SU-DHL-6 (cell line): ENCODE measurements around the gene MAP2K1.

Source experiments
- H2AFZ ChIP-seq: fragments of 200-600 bp; sonication (generic); 2 replicates; pipeline ENCODE4 v1.6.1; 2014; ENCODE audit warnings: low read depth, mild to moderate bottlenecking, moderate library complexity, mixed read lengths, antibody characterized with exemption, low read length; ENCODE audit not compliant: severe bottlenecking
- H3F3A ChIP-seq: fragments of 200-600 bp; shearing (Covaris generic); 2 replicates; pipeline ENCODE4 v1.6.0; 2016; ENCODE audit warnings: antibody characterized with exemption, mild to moderate bottlenecking; ENCODE audit not compliant: insufficient read depth
- H3K27ac ChIP-seq: fragments of 200-600 bp; sonication (generic); 2 replicates; pipeline ENCODE4 v1.5.1; 2016; ENCODE audit warnings: low read depth, mild to moderate bottlenecking, low read length, moderate library complexity, mixed read lengths
- H3K27me3 ChIP-seq: fragments of 200-600 bp; sonication (generic), shearing (Covaris generic); 2 replicates; pipeline ENCODE4 v1.6.0; 2014; ENCODE audit warnings: mild to moderate bottlenecking, low read length
- H3K36me3 ChIP-seq: fragments of 200-600 bp; sonication (generic); 2 replicates; pipeline ENCODE4 v1.6.1; 2014; ENCODE audit warnings: mild to moderate bottlenecking, low read length, mixed read lengths
- H3K4me2 ChIP-seq: fragments of 300-600, 200-600 bp; shearing (Covaris generic), sonication (generic); 2 replicates; pipeline ENCODE4 v1.6.0; 2014; ENCODE audit warnings: low read length, low read depth, mild to moderate bottlenecking; ENCODE audit not compliant: poor library complexity, severe bottlenecking
- H3K4me3 ChIP-seq: fragments of 200-600 bp; sonication (generic); 2 replicates; pipeline ENCODE4 v1.5.1; 2014; ENCODE audit warnings: antibody characterized with exemption, low read length, mild to moderate bottlenecking, mixed read lengths; ENCODE audit not compliant: insufficient read depth, poor library complexity, severe bottlenecking
- H3K79me2 ChIP-seq: fragments of 200-600 bp; sonication (generic); 2 replicates; pipeline ENCODE4 v1.6.1; 2014; ENCODE audit warnings: mild to moderate bottlenecking, low read length, moderate library complexity; ENCODE audit not compliant: insufficient read depth
- H3K9ac ChIP-seq: fragments of 200-600 bp; sonication (generic); 2 replicates; pipeline ENCODE4 v1.7.0; 2014; ENCODE audit warnings: mild to moderate bottlenecking, low read length
- H3K9me2 ChIP-seq: fragments of 200-600 bp; sonication (generic); replicated peaks from 2 replicates; pipeline ENCODE4 v1.6.1; 2014; ENCODE audit warnings: low read length; ENCODE audit not compliant: insufficient read depth
- H3K9me3 ChIP-seq: fragments of 200-600 bp; sonication (generic); 2 replicates; pipeline ENCODE4 v1.6.1; 2014; ENCODE audit warnings: low read length, mixed read lengths; ENCODE audit not compliant: insufficient read depth
- H4K20me1 ChIP-seq: fragments of 200-600 bp; sonication (generic); 2 replicates; pipeline ENCODE4 v1.6.1; 2014; ENCODE audit warnings: low read depth, mild to moderate bottlenecking, antibody characterized with exemption, low read length, moderate library complexity, mixed read lengths
- EZH2phosphoT487 ChIP-seq: fragments of 200-600 bp; sonication (generic), shearing (Covaris generic); conservative IDR thresholded peaks from 2 replicates; pipeline ENCODE4 v1.6.1; 2018; ENCODE audit warnings: mild to moderate bottlenecking, antibody characterized with exemption, low read length, moderate library complexity, mixed read lengths
- TF ChIP-seq, protein P1 (sequence below): fragments of 200-600 bp; sonication (generic); IDR thresholded peaks from one replicate; pipeline ENCODE4 v1.5.1; 2017; ENCODE audit warnings: antibody characterized with exemption, mild to moderate bottlenecking, low read length, moderate library complexity; ENCODE audit not compliant: insufficient read depth, poor library complexity, severe bottlenecking

MAP2K1 gene

DNA sequence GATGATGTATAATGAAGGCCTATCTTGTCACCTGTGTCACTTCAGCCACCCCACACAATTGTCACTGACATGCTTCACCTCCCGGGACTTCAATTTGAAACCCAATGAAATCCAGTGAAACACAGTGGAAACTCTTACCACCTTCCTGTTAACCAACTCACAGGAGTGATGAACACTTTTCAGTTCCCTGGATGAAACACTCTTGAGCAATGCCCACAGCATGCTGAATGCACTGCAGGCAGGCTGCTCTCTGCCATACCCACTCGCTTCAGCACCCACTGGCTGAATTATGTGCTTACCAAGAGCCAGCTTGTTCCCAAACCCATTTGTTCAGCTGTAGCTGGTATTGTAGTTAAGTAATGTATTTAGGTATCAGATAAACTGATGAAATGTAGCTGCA is 47.0 kb downstream of the MAP2K1 start:
- Histone ChIP-seq H3K79me2 (peaks cover 53% of the 10 kb centered on the region), H2AFZ (no peak overlapping the region), H3K9ac (no peak overlapping the region), H3K36me3 (no peaks in the 10 kb centered on the region), H3K9me2 (no peaks in the 10 kb centered on the region), H3F3A (no peaks in the 10 kb centered on the region), H3K9me3 (no peaks in the 10 kb centered on the region), H3K4me3 (no peak overlapping the region), H3K27ac (no peak overlapping the region), H4K20me1 (0 out of 2 replicates have a peak, but pooled peaks cover 5% of the 10 kb centered on the region), H3K4me2 (no peak overlapping the region), H3K27me3 (no peaks in the 10 kb centered on the region)
- TF ChIP-seq EZH2phosphoT487: no peak
- TF ChIP-seq, protein P1, sequence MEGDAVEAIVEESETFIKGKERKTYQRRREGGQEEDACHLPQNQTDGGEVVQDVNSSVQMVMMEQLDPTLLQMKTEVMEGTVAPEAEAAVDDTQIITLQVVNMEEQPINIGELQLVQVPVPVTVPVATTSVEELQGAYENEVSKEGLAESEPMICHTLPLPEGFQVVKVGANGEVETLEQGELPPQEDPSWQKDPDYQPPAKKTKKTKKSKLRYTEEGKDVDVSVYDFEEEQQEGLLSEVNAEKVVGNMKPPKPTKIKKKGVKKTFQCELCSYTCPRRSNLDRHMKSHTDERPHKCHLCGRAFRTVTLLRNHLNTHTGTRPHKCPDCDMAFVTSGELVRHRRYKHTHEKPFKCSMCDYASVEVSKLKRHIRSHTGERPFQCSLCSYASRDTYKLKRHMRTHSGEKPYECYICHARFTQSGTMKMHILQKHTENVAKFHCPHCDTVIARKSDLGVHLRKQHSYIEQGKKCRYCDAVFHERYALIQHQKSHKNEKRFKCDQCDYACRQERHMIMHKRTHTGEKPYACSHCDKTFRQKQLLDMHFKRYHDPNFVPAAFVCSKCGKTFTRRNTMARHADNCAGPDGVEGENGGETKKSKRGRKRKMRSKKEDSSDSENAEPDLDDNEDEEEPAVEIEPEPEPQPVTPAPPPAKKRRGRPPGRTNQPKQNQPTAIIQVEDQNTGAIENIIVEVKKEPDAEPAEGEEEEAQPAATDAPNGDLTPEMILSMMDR: no peak

DNA sequence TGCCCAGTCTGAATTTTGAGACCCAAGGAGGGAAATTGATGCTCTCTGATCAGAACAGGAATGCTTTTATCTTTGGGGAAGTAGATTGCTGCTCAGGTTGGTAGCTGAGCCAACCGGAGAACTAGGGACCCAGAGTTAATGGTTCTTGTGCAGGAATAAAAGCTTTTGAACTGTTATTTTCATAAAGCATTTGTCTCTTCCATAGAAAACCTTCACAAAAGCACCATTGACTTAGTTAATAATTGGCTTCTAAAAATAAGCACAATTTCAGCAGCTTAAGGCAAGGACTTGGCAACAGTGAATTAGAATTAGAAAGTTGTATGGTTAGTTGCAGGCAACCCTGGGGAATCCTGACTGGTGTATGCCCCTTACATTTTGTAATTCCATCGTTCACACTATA is 53.8 kb downstream of the MAP2K1 start:
- Histone ChIP-seq H3K9me2 (no peaks in the 10 kb centered on the region), H4K20me1 (no peaks in the 10 kb centered on the region), H3K36me3 (peaks cover 10% of the 10 kb centered on the region), H3K4me3 (no peak overlapping the region), H3K27me3 (no peaks in the 10 kb centered on the region), H3F3A (no peaks in the 10 kb centered on the region), H3K9ac (no peak overlapping the region), H3K79me2 (no peaks in the 10 kb centered on the region), H3K27ac (no peak overlapping the region), H2AFZ (no peak overlapping the region), H3K9me3 (no peaks in the 10 kb centered on the region), H3K4me2 (no peak overlapping the region)
- TF ChIP-seq, protein P1: no peak
- no peak for TF ChIP-seq EZH2phosphoT487

DNA sequence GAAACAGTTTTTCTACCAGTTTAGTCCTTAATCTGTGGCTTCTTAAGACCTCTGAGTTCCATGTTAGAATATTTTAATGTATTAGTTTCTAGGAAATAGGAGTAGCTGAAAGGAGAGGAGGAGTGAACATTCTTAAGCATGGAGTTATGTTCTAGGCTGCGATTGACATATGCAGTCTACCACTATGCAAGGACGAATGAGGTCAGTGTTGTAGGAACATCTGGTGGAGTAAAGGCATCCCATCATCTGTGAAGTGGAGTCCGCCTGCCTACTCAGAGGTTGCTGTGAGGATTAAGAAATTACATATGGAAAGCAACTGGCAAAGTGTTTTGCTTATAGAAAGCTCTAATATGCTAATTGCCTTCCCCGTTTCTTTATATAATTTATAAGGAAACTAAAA is 65.7 kb downstream of the MAP2K1 start:
- no peaks in the 10 kb centered on the region for H4K20me1 ChIP-seq
- H3K4me3 ChIP-seq: no peak overlapping the region
- H3K9me3 ChIP-seq: no peaks in the 10 kb centered on the region
- TF ChIP-seq EZH2phosphoT487: no peak
- TF ChIP-seq, protein P1: no peak
- no peak overlapping the region for H3K4me2 ChIP-seq
- no peaks in the 10 kb centered on the region for H3K9me2 ChIP-seq
- no peaks in the 10 kb centered on the region for H3K27me3 ChIP-seq
- H3F3A ChIP-seq: peaks cover 6% of the 10 kb centered on the region; the same call in 1 of the 2 replicates
- H3K79me2 ChIP-seq: no peaks in the 10 kb centered on the region
- no peak overlapping the region for H2AFZ ChIP-seq
- H3K27ac ChIP-seq: no peak overlapping the region; the same call in 1 of the 2 replicates
- H3K36me3 ChIP-seq: peaks cover 3% of the 10 kb centered on the region; the same call in 1 of the 2 replicates
- H3K9ac ChIP-seq: no peak overlapping the region
